Rectal smooth muscle tissue (tissue), 1 donor: ENCODE results near the gene GPATCH1.
"Not testable (repeated sequence)": the region's sequence is repeated elsewhere in the genome, so short reads cannot be mapped to it uniquely, and the experiment has no call there.

Experiments
- H3K27ac ChIP-seq: one replicate; pipeline ENCODE4 v1.7.0; 2013; ENCODE audit warnings: low read depth, low read length, inconsistent platforms
- H3K27me3 ChIP-seq: one replicate; pipeline ENCODE4 v1.7.0; 2013; ENCODE audit warnings: low read length; ENCODE audit not compliant: control insufficient read depth, insufficient read depth
- H3K36me3 ChIP-seq: one replicate; pipeline ENCODE4 v1.7.0; 2013; ENCODE audit warnings: low read length; ENCODE audit not compliant: control insufficient read depth, insufficient read depth
- H3K4me1 ChIP-seq: one replicate; pipeline ENCODE4 v1.7.0; 2013; ENCODE audit warnings: low read length; ENCODE audit not compliant: control insufficient read depth, insufficient read depth
- H3K4me3 ChIP-seq: one replicate; pipeline ENCODE4 v1.7.0; 2013; ENCODE audit warnings: low read length
- H3K9ac ChIP-seq: one replicate; pipeline ENCODE4 v1.7.0; 2013; ENCODE audit warnings: low read length

The GPATCH1 gene

DNA sequence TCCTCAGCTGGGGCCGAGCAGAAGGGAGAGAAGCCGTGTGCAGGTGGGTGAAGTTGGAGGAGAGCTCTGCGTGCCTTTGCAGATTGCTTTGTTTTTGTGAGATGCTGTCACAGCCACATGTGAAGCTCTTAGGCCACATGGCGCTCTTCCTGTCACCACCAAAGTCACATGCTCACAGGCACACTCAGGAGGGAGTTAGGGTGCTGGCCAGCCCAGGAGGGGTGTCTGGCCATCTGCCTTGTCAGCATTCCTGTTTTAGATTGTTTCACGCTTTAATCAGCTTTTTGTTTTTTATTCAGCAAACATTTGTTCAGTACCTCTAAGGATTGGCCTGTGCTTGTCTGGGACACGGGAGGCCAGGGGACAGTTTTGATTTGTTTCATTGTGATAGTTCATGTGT lies 21.9 kb downstream of the GPATCH1 start:
- no peaks in the 10 kb centered on the region for H3K4me1 ChIP-seq
- no peaks in the 10 kb centered on the region for H3K27me3 ChIP-seq
- no peak overlapping the region for H3K4me3 ChIP-seq
- H3K27ac ChIP-seq, result no peak overlapping the region
- no peak overlapping the region for H3K9ac ChIP-seq
- peaks cover 41% of the 10 kb centered on the region for H3K36me3 ChIP-seq

DNA sequence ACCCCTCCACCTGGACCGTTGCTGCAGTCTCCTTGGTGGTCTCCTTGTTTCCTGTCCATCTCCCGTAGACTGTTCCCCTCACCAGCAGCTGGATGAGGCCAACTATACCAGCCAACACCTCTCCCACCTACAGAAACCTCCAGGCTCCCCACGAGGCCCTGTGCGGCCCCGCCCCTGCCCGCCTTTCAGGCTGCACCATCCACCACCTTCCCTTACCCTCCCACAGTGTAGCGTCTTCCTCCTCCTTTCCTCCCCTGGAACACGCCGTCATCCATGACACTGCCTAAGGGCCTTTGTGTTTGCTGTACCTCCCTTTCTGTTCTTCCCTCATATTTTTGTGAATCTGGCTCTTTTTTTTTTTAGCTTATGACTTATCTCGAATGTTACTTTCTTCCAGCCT lies 27.2 kb downstream of the GPATCH1 start:
- no peaks in the 10 kb centered on the region for H3K4me1 ChIP-seq
- H3K4me3 ChIP-seq, result no peak overlapping the region
- no peaks in the 10 kb centered on the region for H3K27me3 ChIP-seq
- H3K9ac ChIP-seq, result no peak overlapping the region
- peaks cover 38% of the 10 kb centered on the region for H3K36me3 ChIP-seq
- no peak overlapping the region for H3K27ac ChIP-seq

GRCh38 chr19:33110137-33110910 lies 29.3 kb downstream of the GPATCH1 start:
- no peak overlapping the region for H3K27ac ChIP-seq
- no peaks in the 10 kb centered on the region for H3K27me3 ChIP-seq

DNA sequence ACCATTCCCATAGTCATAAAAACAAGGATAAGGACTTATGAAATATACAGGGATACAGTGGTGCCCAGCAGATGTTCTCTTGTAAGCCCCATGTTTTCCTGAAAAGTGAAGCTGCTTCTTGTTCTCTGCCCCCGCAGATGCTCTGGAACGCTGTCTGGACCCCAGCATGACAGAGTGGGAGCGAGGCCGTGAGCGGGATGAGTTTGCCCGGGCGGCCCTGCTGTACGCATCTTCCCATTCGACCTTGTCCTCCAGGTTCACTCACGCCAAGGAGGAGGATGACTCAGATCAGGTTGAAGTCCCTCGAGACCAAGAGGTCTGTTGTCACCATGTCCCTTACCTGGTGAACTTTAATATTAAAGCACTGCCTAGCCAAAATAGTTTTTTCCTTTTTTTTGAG lies 30.6 kb downstream of the GPATCH1 start:
- Histone ChIP-seq H3K27me3 (no peaks in the 10 kb centered on the region), H3K4me3 (no peak overlapping the region), H3K36me3 (peaks cover 36% of the 10 kb centered on the region)

More at GRCh38 chr19:33110137-33110910, 29.3 kb downstream of the GPATCH1 start:
- H3K9ac ChIP-seq, result no peak overlapping the region
- no peak overlapping the region for H3K4me3 ChIP-seq
- no peaks in the 10 kb centered on the region for H3K4me1 ChIP-seq
- peaks cover 34% of the 10 kb centered on the region for H3K36me3 ChIP-seq

GRCh38 chr19:33114312-33114711 lies 33.3 kb downstream of the GPATCH1 start:
- Histone ChIP-seq H3K9ac (no peak overlapping the region), H3K27ac (no peak overlapping the region), H3K36me3 (peaks cover 32% of the 10 kb centered on the region), H3K27me3 (no peaks in the 10 kb centered on the region), H3K4me1 (no peaks in the 10 kb centered on the region), H3K4me3 (no peak overlapping the region)

More for the DNA sequence above, 30.6 kb downstream of the GPATCH1 start:
- Histone ChIP-seq H3K9ac (no peak overlapping the region), H3K4me1 (no peaks in the 10 kb centered on the region), H3K27ac (no peak overlapping the region)

- no peak overlapping the region for H3K4me3 ChIP-seq
- no peak overlapping the region for H3K27ac ChIP-seq
- peaks cover 21% of the 10 kb centered on the region for H3K36me3 ChIP-seq
- H3K4me1 ChIP-seq, result no peaks in the 10 kb centered on the region
- no peaks in the 10 kb centered on the region for H3K27me3 ChIP-seq
- no peak overlapping the region for H3K9ac ChIP-seq
Measured at GRCh38 chr19:33117501-33117900, 36.5 kb downstream of the GPATCH1 start.

DNA sequence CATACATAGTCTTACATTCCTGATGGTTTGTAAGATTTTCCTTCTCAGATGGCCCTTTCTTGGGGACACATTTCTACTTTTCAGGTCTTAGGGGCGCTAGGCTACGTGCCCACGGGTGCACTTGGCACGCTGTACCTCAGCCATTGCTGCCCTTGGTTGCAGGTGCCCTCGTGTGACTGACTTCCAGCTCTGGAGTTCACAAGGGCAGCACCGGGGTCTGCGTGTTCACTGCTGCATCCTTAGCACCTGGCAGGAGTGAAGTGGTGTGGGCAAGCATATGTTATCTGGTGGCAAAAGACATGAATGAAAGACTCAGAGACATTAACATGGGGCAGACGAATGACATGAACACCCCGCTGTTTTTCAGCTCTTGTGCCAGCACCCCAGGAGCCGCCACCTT lies 37.7 kb downstream of the GPATCH1 start:
- no peaks in the 10 kb centered on the region for H3K4me1 ChIP-seq
- no peak overlapping the region for H3K4me3 ChIP-seq
- peaks cover 21% of the 10 kb centered on the region for H3K36me3 ChIP-seq
- H3K9ac ChIP-seq, result no peak overlapping the region
- H3K27me3 ChIP-seq, result no peaks in the 10 kb centered on the region
- H3K27ac ChIP-seq, result no peak overlapping the region

- Histone ChIP-seq H3K4me1 (no peaks in the 10 kb centered on the region), H3K4me3 (no peak overlapping the region), H3K27me3 (no peaks in the 10 kb centered on the region), H3K9ac (no peak overlapping the region), H3K36me3 (peaks cover 3% of the 10 kb centered on the region), H3K27ac (no peak overlapping the region)
Measured at GRCh38 chr19:33124207-33125098, 43.5 kb downstream of the GPATCH1 start.

GRCh38 chr19:33125929-33126388 lies 45.0 kb downstream of the GPATCH1 start:
- H3K9ac ChIP-seq, result no peak overlapping the region
- peaks cover 3% of the 10 kb centered on the region for H3K36me3 ChIP-seq
- no peaks in the 10 kb centered on the region for H3K4me1 ChIP-seq
- H3K4me3 ChIP-seq, result no peak overlapping the region
- no peak overlapping the region for H3K27ac ChIP-seq
- no peaks in the 10 kb centered on the region for H3K27me3 ChIP-seq

DNA sequence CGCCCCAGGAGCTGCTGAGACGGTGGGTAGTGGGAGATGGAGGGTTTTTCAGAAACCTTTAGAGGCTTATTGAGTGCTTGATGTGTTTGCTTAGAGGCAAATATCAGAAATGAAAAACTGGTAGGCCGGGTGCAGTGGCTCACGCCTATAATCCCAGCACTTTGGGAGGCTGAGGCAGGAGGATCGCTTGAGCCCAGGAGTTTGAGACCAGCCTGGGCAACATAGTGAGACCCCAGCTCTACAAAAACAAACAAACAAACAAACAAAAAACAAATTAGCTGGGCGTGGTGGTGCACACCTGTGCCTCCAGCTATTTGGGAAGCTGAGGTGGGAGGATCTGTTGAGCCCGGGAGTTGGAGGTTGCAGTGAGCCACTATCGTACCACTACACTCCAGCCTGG lies 45.7 kb downstream of the GPATCH1 start:
- H3K27ac ChIP-seq, H3K9ac ChIP-seq, H3K27me3 ChIP-seq, H3K36me3 ChIP-seq, H3K4me3 ChIP-seq, H3K4me1 ChIP-seq: not testable (repeated sequence)

DNA sequence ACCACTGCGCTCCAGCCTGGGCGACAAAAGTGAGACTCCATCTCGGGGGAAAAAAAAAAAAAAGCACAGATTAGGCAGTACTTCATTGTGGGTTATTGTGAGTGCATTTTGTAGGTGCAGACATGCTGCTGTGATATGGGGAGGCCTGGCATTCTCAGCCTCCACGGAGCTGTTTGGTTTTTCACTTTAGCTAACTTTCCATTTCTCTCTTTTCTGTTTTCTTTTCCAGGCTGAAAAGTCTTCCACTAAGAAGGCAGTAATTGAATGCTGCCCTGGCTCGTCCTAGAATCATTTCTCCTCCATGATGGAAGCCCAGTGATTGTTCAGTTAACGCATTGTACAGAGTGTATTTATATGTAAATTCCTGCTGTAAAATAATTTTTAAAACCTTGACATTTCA lies 48.9 kb downstream of the GPATCH1 start:
- Histone ChIP-seq H3K4me3 (no peak overlapping the region), H3K27ac (no peak overlapping the region), H3K4me1 (no peaks in the 10 kb centered on the region), H3K9ac (no peak overlapping the region), H3K36me3 (no peaks in the 10 kb centered on the region), H3K27me3 (no peaks in the 10 kb centered on the region)

DNA sequence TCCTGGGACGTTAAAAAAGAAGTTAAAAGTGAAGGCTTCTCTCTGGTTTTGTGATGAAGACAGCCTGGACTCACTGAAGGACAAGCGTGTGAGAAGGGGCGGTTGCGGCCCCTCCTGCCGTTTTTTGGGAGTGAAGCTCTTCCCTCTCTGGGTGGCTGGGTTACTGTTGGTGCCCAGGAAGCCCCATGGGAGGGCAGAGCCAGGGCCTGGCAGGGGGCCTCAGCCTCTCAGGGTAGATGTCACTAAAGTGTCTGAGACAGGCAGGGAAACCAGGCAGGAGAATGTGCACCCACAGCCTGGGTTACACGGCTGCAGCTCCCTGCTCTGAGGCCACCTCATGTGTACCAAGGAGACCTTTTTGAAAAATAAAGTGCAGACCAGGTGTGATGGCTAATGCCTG lies 49.5 kb downstream of the GPATCH1 start:
- Histone ChIP-seq H3K27me3 (no peaks in the 10 kb centered on the region), H3K4me3 (no peak overlapping the region), H3K9ac (no peak overlapping the region), H3K36me3 (no peaks in the 10 kb centered on the region), H3K4me1 (no peaks in the 10 kb centered on the region), H3K27ac (no peak overlapping the region)
